Measurements from ENCODE around the gene GLIPR1. TPM values are rescaled to one million over a fixed set of nuclear protein-coding genes. Genes with fewer than 3 reads are reported as not detected.
"Not testable (repeated sequence)": the region's sequence is repeated elsewhere in the genome, so short reads cannot be mapped to it uniquely, and the experiment has no call there.

The GLIPR1 gene
- total and polyA plus RNA-seq, 2 donors (not counting 3 experiments of a cell fraction or from before 2014, with no cell fraction given): 98.8 to 108 TPM

DNA sequence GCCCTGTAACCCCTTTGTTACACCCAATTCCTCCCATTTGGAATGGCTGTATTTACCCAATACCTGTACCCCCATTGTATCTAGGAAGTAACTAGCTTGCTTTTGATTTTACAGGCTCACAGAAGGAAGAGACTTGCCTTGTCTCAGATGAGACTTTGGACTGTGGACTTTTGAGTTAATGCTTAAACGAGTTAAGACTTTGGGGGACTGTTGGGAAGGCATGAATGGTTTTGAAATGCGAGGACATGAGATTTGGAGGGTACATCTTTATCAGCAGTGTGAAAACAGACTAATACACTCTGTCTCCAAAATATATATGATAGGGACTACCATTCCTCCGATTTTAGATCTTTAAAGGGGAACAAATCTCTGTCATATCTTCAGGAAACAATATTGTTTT lies 38.1 kb upstream of the GLIPR1 start:
- H3K4me3 ChIP-seq (replicated peaks in 1 of 3; ENCODE audit: insufficient read depth in 1 of 3, low read depth in 1 of 3, low read length in 3 of 3); H3K9me1 ChIP-seq (replicated peaks; ENCODE audit: control insufficient read depth, extremely low read depth, insufficient read depth, low read length); H2AFZ ChIP-seq (ENCODE audit: low read depth, low read length); H3K4me2 ChIP-seq (ENCODE audit: insufficient read depth, low read length); H3K9ac ChIP-seq (replicated peaks; ENCODE audit: extremely low read depth, insufficient read depth, low read length); H3K79me2 ChIP-seq (ENCODE audit: control insufficient read depth, insufficient read depth, low read length); POLR2A ChIA-PET; H4K20me1 ChIP-seq (replicated peaks; ENCODE audit: control insufficient read depth, extremely low read depth, insufficient read depth, low read length); H3K4me1 ChIP-seq (ENCODE audit: control insufficient read depth, extremely low read depth, insufficient read depth, low read length); H3K36me3 ChIP-seq (ENCODE audit: control insufficient read depth in 2 of 2, extremely low read depth in 1 of 2, insufficient read depth in 2 of 2, low read length in 2 of 2); FAIRE-seq; H3K9me3 ChIP-seq (replicated peaks; ENCODE audit: control insufficient read depth, insufficient read depth, low read length); BruUV-seq (replicated peaks); DNase-seq (ENCODE audit: low read depth, low spot score); dilution Hi-C loops (cut with MboI; ENCODE audit: extremely low pct_ligation_motif_present, low sequenced_read_pairs); intact Hi-C loops (cut with micrococcal nuclease); H3K27me3 ChIP-seq (ENCODE audit: control insufficient read depth in 2 of 2, insufficient read depth in 2 of 2, low read length in 2 of 2); H3K27ac ChIP-seq (ENCODE audit: insufficient read depth, low read depth, low read length): not testable (repeated sequence)
- CTCF ChIA-PET: interaction anchor here (1.2 to 1.6 kb wide), 2 partner anchors 11 to 43 kb away, joined by 3 to 5 read pairs; no protein-coding TSS in a partner anchor

DNA sequence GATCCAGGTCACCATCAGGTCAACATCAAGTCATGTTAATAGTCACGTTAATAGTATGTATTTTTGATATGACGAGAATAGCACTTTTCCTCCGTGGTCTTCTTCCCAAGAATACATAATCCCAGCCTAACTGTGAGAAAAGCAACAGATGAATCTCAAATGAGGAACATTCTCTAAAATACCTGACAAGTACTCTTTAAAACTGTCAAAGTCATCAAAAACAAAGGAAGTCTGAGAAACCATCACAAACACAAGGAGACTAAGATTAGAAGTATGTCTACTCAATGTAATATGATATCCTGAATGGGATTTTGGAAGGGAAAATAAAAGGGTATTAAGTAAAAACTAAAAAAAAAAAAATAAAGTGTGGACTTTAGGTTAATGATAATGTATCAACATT lies 36.8 kb upstream of the GLIPR1 start:
- no peak overlapping the region for H3K4me2 ChIP-seq (ENCODE audit: insufficient read depth, low read length)
- H3K9ac ChIP-seq (replicated peaks; ENCODE audit: extremely low read depth, insufficient read depth, low read length): no peak overlapping the region
- dilution Hi-C loops (cut with MboI; ENCODE audit: extremely low pct_ligation_motif_present, low sequenced_read_pairs): no loop called here
- FAIRE-seq (no peak), DNase-seq (ENCODE audit: low read depth, low spot score) (no peak)
- no peaks in the 10 kb centered on the region for H3K36me3 ChIP-seq (ENCODE audit: control insufficient read depth in 2 of 2, extremely low read depth in 1 of 2, insufficient read depth in 2 of 2, low read length in 2 of 2)
- ChIA-PET POLR2A (no interaction called here), CTCF (interaction anchor here (1.6 kb wide), 1 partner anchor 41 kb away, joined by 5 read pairs; no protein-coding TSS in a partner anchor)
- no peak overlapping the region for H2AFZ ChIP-seq (ENCODE audit: low read depth, low read length)
- intact Hi-C loops (cut with micrococcal nuclease): no loop called here
- H3K27ac ChIP-seq (ENCODE audit: insufficient read depth, low read depth, low read length): no peak overlapping the region
- no peaks in the 10 kb centered on the region for H3K27me3 ChIP-seq (ENCODE audit: control insufficient read depth in 2 of 2, insufficient read depth in 2 of 2, low read length in 2 of 2)
- H3K9me3 ChIP-seq (replicated peaks; ENCODE audit: control insufficient read depth, insufficient read depth, low read length): no peaks in the 10 kb centered on the region
- no peaks in the 10 kb centered on the region for H3K9me1 ChIP-seq (replicated peaks; ENCODE audit: control insufficient read depth, extremely low read depth, insufficient read depth, low read length)
- H3K4me3 ChIP-seq (replicated peaks in 1 of 3; ENCODE audit: insufficient read depth in 1 of 3, low read depth in 1 of 3, low read length in 3 of 3): no peak overlapping the region
- no TSS peak for BruUV-seq (replicated peaks)
- no peaks in the 10 kb centered on the region for H4K20me1 ChIP-seq (replicated peaks; ENCODE audit: control insufficient read depth, extremely low read depth, insufficient read depth, low read length)
- H3K4me1 ChIP-seq (ENCODE audit: control insufficient read depth, extremely low read depth, insufficient read depth, low read length): peaks cover 9% of the 10 kb centered on the region
- no peaks in the 10 kb centered on the region for H3K79me2 ChIP-seq (ENCODE audit: control insufficient read depth, insufficient read depth, low read length)
- TF ChIP-seq EZH2 (IDR thresholded peaks at IDR 0.05; ENCODE audit: borderline replicate concordance, low read depth, low read length, severe bottlenecking): no peak
- TF ChIP-seq, protein P1, sequence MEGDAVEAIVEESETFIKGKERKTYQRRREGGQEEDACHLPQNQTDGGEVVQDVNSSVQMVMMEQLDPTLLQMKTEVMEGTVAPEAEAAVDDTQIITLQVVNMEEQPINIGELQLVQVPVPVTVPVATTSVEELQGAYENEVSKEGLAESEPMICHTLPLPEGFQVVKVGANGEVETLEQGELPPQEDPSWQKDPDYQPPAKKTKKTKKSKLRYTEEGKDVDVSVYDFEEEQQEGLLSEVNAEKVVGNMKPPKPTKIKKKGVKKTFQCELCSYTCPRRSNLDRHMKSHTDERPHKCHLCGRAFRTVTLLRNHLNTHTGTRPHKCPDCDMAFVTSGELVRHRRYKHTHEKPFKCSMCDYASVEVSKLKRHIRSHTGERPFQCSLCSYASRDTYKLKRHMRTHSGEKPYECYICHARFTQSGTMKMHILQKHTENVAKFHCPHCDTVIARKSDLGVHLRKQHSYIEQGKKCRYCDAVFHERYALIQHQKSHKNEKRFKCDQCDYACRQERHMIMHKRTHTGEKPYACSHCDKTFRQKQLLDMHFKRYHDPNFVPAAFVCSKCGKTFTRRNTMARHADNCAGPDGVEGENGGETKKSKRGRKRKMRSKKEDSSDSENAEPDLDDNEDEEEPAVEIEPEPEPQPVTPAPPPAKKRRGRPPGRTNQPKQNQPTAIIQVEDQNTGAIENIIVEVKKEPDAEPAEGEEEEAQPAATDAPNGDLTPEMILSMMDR (IDR thresholded peaks at IDR 0.05; ENCODE audit: extremely low read depth in 1 of 2, insufficient read depth in 1 of 2, low read depth in 1 of 2, low read length in 2 of 2): no peak
- TF ChIP-seq, protein P2, sequence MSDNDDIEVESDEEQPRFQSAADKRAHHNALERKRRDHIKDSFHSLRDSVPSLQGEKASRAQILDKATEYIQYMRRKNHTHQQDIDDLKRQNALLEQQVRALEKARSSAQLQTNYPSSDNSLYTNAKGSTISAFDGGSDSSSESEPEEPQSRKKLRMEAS (IDR thresholded peaks at IDR 0.05; ENCODE audit: insufficient read depth, insufficient read length): no peak
- no peak for TF ChIP-seq GATA2 (IDR thresholded peaks at IDR 0.05; ENCODE audit: insufficient read depth, insufficient read length, low read depth, low read length)
- no peak for TF ChIP-seq FOS (IDR thresholded peaks at IDR 0.05; ENCODE audit: borderline replicate concordance, insufficient read depth, low read length)
- no peak for TF ChIP-seq POLR2A (IDR thresholded peaks at IDR 0.05; ENCODE audit: low read depth, low read length)
- TF ChIP-seq JUN (IDR thresholded peaks at IDR 0.05; ENCODE audit: borderline replicate concordance, insufficient read depth, insufficient read length, low read depth): no peak
- no peak for TF ChIP-seq MYC (IDR thresholded peaks at IDR 0.05; ENCODE audit: low read depth, low read length)
- TF ChIP-seq POLR2AphosphoS5 (IDR thresholded peaks at IDR 0.05; ENCODE audit: insufficient read depth, low read depth, low read length): no peak
